ENCODE results near the gene RNF150. TPM values are rescaled to one million over a fixed set of nuclear protein-coding genes. Genes with fewer than 3 reads are reported as not detected.

The RNF150 gene
- total RNA-seq, 1 experiment from 2014 or later: 1.3 TPM

- no peak overlapping the region for H3K27ac ChIP-seq (ENCODE audit: low read length)
- no peak for DNase-seq (ENCODE audit: low read depth, low spot score)
- H3K4me1 ChIP-seq (ENCODE audit: control insufficient read depth, insufficient read depth, low read length): no peaks in the 10 kb centered on the region
- in situ Hi-C loops (cut with HindIII; ENCODE audit: low pct_unique_long_range_greater_than_20kb, low sequenced_read_pairs): no loop called here
- H3K27me3 ChIP-seq (ENCODE audit: control insufficient read depth, insufficient read depth, low read length): no peaks in the 10 kb centered on the region
- no peak for ATAC-seq
- no TSS peak for BruUV-seq (replicated peaks)
- no peak overlapping the region for H3K4me3 ChIP-seq (ENCODE audit: low read depth in 2 of 2, low read length in 2 of 2)
- no peaks in the 10 kb centered on the region for H3K9me3 ChIP-seq (ENCODE audit: control insufficient read depth, insufficient read depth, low read depth, low read length)
- TF ChIP-seq SIN3A (IDR thresholded peaks at IDR 0.05; ENCODE audit: borderline replicate concordance, insufficient read depth, low read depth, low read length) (no peak), POLR2AphosphoS5 (IDR thresholded peaks at IDR 0.05; ENCODE audit: low read depth, low read length) (no peak), TCF7L2 (IDR thresholded peaks at IDR 0.05; ENCODE audit: low read depth, low read length) (no peak), CTCF (IDR thresholded peaks at IDR 0.05) (no peak)
- TF ChIP-seq, protein P1, sequence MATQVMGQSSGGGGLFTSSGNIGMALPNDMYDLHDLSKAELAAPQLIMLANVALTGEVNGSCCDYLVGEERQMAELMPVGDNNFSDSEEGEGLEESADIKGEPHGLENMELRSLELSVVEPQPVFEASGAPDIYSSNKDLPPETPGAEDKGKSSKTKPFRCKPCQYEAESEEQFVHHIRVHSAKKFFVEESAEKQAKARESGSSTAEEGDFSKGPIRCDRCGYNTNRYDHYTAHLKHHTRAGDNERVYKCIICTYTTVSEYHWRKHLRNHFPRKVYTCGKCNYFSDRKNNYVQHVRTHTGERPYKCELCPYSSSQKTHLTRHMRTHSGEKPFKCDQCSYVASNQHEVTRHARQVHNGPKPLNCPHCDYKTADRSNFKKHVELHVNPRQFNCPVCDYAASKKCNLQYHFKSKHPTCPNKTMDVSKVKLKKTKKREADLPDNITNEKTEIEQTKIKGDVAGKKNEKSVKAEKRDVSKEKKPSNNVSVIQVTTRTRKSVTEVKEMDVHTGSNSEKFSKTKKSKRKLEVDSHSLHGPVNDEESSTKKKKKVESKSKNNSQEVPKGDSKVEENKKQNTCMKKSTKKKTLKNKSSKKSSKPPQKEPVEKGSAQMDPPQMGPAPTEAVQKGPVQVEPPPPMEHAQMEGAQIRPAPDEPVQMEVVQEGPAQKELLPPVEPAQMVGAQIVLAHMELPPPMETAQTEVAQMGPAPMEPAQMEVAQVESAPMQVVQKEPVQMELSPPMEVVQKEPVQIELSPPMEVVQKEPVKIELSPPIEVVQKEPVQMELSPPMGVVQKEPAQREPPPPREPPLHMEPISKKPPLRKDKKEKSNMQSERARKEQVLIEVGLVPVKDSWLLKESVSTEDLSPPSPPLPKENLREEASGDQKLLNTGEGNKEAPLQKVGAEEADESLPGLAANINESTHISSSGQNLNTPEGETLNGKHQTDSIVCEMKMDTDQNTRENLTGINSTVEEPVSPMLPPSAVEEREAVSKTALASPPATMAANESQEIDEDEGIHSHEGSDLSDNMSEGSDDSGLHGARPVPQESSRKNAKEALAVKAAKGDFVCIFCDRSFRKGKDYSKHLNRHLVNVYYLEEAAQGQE (IDR thresholded peaks at IDR 0.05; ENCODE audit: insufficient read depth in 1 of 2, low read depth in 2 of 2, low read length in 1 of 2): no peak
- no peaks in the 10 kb centered on the region for H3K36me3 ChIP-seq (ENCODE audit: control insufficient read depth, insufficient read depth, low read length)
- ChIA-PET POLR2A (no interaction called here), CTCF (no interaction called here)
- intact Hi-C loops (cut with micrococcal nuclease; ENCODE audit: unreplicated experiment): no loop called here
Observed at GRCh38 chr4:140846736-140847135, 286.5 kb downstream of the RNF150 start.

GRCh38 chr4:140844061-140844460, 289.2 kb downstream of the RNF150 start:
- H3K27me3 ChIP-seq (ENCODE audit: control insufficient read depth, insufficient read depth, low read length): no peaks in the 10 kb centered on the region
- no peak for DNase-seq (ENCODE audit: low read depth, low spot score)
- intact Hi-C loops (cut with micrococcal nuclease; ENCODE audit: unreplicated experiment) (no loop called here), in situ Hi-C loops (cut with HindIII; ENCODE audit: low pct_unique_long_range_greater_than_20kb, low sequenced_read_pairs) (no loop called here)
- H3K27ac ChIP-seq (ENCODE audit: low read length): no peak overlapping the region
- POLR2A ChIA-PET: no interaction called here
- BruUV-seq (replicated peaks): no TSS peak
- no peak for TF ChIP-seq TCF7L2 (IDR thresholded peaks at IDR 0.05; ENCODE audit: low read depth, low read length)
- no peak for TF ChIP-seq CTCF (IDR thresholded peaks at IDR 0.05)
- TF ChIP-seq POLR2AphosphoS5 (IDR thresholded peaks at IDR 0.05; ENCODE audit: low read depth, low read length): no peak
- TF ChIP-seq, protein P1 (IDR thresholded peaks at IDR 0.05; ENCODE audit: insufficient read depth in 1 of 2, low read depth in 2 of 2, low read length in 1 of 2): no peak
- no peak for TF ChIP-seq SIN3A (IDR thresholded peaks at IDR 0.05; ENCODE audit: borderline replicate concordance, insufficient read depth, low read depth, low read length)
- no peak overlapping the region for H3K4me3 ChIP-seq (ENCODE audit: low read depth in 2 of 2, low read length in 2 of 2)
- ATAC-seq: no peak
- CTCF ChIA-PET: no interaction called here
- no peaks in the 10 kb centered on the region for H3K4me1 ChIP-seq (ENCODE audit: control insufficient read depth, insufficient read depth, low read length)
- H3K9me3 ChIP-seq (ENCODE audit: control insufficient read depth, insufficient read depth, low read depth, low read length): no peaks in the 10 kb centered on the region
- H3K36me3 ChIP-seq (ENCODE audit: control insufficient read depth, insufficient read depth, low read length): no peaks in the 10 kb centered on the region
